NCI-H446 treated with DMSO at 0.1 percent for 48 hours (cell line): ENCODE results near the gene WNT7B.

Source experiments
- DNase-seq: peaks from one replicate; lab custom pipeline; 2025; lab: John Stamatoyannopoulos, UW

WNT7B gene

GRCh38 chr22:45927059-45927458, 49.9 kb downstream of the WNT7B start:
- DNase-seq, result no peak

- DNase-seq, result no peak
Observed at GRCh38 chr22:45926433-45926832, 50.5 kb downstream of the WNT7B start.

DNA sequence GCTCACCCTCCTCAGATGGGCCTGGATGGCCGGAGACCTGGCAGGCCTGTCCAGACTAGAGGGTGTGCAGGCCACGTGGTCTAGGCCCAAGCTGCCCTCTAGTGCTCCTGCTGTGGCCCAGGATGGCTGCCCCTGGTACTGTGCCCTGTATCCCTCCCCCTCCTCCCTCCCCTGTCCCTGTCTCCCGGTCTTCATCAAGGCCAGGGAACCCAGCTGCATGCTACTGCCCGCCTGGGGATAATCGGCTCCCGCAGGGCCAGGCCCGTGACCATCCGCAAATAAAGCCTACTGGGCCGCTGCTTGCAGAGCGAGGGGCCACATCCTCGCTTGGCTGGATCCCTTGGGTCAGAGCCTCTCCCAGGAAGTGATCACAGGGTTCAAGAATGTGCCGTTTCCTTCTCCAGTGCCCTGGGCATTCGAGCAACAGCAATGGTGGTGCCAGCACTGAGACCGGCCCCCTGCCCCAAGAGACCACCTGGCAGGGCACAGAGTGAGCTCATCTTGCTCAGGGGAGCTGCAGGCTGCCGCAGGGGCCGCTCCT, 51.1 kb downstream of the WNT7B start:
- DNase-seq, result no peak

GRCh38 chr22:45923835-45924234, 53.1 kb downstream of the WNT7B start:
- DNase-seq, result no peak

DNA sequence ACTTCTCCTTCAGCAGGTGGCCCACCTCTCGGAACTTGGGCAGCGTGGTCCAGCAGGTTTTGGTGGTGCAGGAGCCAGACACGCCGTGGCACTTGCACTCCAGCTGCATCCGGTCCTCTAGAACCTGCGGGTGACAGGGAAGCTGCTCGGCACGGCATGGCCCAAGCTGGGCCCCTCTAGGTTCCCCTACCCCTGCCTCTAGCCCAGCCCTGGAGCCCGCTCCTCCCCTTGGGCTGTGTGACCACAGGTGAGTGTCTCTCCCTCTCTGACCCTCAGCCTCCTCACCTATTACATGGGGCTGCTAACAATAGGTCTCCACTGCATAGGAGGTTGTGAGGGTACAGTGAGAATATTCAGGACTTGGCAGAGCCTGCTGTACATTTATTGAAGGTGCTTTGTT, 53.8 kb downstream of the WNT7B start:
- no peak for DNase-seq

GRCh38 chr22:45922661-45923060, 54.3 kb downstream of the WNT7B start:
- DNase-seq, result no peak

GRCh38 chr22:45922256-45922655, 54.7 kb downstream of the WNT7B start:
- DNase-seq, result no peak

GRCh38 chr22:45919504-45920286, 57.3 kb downstream of the WNT7B start:
- no peak for DNase-seq

DNA sequence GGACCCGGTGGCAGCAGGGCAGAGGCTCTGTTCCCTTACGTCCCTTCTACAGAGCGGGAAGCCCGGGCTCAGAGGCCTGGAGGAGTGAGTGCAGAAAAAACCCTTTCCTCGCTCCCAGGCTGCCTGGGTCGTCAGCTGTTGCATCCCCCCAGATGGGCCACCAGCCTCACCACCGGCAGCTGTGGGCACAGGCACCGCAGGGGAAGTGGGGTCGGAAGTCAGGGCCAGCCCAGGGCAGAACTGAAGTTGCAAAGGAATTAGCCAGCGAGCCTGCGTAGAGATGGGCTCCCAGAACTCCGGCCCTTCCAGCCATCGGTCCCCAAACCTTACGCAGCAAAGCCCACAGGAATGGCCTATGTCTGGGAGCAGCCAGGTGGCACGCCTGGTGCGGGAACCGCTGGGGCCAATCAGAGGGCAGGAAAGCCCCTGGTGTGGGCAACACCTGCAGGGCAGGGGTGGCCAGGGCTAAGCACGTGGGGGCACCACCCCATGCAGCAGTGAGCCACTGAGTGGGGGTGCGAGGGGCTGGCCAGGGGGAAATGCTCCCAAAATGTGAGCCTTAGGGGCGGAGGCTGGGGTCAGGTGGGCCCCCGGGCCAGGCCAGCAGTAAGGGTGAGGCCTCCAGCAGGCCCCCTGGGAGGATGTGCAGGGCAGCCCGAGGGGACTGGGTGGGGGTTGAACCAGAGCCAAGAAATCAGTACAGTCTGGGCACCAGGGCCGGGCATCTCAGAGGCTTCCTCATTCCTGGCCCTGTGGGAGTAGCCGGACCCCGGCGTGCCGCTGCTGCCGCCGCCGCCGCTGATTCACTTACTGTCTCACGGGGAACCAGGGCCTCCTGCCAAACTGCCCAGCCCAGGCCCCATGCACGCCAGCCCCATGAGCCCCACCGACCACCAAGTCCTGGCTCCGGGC, 58.2 kb downstream of the WNT7B start:
- DNase-seq, result no peak

DNA sequence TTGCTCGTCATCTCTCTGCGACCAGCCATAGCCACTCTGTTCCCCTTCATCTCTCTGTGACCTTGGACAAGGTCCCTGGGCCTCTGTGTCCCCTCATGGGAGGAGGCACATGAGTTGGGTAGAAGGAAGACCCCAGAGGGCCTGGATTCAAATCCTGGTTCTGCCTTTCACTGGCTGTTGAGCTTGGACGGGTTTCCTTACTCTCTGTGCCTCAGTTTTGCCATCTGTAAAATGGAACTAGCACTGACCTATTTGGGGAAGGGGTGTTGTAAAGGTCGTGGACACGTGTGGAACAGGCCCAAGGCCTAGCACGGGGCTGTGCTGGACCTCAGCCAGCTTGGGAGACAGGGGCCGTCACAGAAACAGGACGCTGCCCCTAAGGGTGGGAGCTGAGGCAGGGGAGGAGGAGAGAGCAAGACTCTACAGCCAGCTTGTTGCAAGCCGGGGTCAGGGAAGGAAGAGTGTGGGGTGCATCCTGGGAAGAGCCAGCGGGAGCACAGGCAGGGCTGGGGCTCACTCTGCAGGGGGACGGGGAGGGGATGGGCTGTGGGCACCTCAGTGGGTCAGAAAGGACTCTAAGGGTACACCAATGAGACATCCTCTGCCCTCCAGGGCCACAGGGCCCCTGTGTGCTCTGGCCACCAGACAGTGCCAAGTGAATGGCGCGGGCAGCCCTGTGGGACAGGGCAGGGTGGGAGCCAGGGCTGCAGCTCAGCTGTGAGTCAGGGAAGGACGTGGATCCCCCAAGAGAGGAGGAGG, 59.1 kb downstream of the WNT7B start:
- no peak for DNase-seq

GRCh38 chr22:45917146-45917545, 59.8 kb downstream of the WNT7B start:
- DNase-seq, result no peak

DNA sequence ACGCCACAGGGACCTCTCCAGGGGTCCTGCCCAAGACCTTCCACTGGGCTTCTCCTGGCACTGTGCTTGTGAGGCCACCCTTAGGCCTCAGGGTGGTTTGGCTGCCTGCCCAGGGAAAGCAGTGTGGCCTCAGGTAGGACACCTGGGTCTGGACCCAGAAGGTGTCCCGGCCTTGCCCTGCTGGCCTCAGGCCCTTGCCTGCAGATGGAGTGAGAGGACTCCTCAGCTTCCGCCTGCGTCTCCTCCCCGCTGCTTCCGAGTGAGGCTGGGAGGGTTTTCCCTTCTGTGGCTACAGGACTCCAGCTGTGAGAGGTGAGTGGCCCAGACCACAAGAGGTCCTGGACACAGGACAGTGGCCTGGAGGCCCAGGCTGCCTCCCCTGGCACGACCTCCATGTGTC, 60.4 kb downstream of the WNT7B start:
- no peak for DNase-seq

- DNase-seq, result no peak
Observed at GRCh38 chr22:45915841-45916240, 61.1 kb downstream of the WNT7B start.

- no peak for DNase-seq
Observed at GRCh38 chr22:45915151-45915550, 61.8 kb downstream of the WNT7B start.

DNA sequence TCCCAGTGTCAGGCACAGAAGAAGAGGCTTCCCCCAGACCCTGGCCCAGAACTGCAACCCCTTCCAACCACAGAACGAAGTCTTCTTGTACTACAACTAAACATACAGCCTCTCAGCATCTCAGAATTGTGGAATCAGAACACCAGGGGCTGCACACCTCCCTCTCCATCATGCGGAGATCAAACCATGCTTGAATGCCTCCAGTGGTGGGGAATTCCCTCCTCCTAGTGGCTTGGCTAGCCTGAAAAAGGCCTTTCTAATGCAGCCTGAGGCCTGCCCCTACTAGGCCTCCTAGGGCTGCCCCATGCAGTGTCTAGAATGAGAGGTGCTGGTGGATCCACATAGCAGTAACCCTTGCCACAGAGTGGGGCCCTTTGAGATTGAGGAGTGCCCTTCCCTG, 62.7 kb downstream of the WNT7B start:
- DNase-seq, result no peak

DNA sequence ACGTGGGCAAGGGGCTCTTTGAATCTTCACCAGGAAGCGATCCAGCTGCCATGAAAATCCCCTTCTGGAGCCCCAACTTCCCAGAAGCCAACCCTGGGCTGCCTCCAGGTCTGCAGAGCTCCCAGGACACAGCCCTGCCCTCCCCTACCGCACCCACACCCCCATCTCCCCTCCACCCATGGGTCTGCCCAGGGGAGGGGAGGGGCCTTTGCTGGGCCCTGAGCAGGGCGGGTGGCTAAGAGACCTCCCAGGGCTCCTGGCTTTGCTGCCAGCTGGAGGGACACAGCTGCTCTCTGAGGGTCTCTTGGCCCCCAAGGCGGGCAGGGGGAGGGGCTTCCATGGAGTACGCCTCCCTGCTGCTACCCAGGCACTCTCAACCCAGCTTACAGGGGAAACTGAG, 64.1 kb downstream of the WNT7B start:
- no peak for DNase-seq

DNA sequence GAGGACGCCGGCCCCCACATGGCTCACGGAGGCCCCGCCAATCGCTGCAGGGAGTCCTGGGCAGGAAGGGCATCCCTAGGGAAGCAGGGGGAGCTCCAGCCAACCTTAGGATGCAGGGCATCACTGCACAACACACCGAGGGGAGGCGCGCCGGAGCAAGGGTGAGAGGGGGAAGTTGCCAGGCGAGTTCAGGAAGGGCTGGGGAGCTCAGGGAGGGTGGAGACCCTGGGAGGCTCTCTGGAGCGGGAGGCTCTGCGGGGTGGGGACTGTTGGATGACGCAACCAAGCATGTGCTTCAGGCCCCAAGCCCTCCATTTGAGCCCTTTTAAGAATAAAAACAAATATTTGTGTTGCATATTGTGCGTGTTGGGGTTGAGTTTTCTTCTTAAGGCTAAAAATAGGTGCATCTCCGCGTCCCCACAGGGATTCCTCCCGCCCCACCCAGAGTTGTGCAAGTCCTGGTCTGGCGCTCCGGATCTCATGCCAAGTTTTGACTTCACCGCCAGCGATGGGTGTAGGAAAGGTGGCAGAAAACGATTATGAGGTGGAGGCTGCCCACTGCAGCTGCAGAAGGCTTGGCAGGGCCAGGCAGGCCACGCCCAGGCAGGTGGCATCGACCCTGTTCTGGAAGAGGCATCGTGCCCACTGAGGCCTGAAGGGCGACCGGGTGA, 65.2 kb downstream of the WNT7B start:
- no peak for DNase-seq

GRCh38 chr22:45910928-45911467, 66.0 kb downstream of the WNT7B start:
- DNase-seq, result no peak

- DNase-seq, result no peak
Observed at GRCh38 chr22:45908961-45909360, 68.0 kb downstream of the WNT7B start.

DNA sequence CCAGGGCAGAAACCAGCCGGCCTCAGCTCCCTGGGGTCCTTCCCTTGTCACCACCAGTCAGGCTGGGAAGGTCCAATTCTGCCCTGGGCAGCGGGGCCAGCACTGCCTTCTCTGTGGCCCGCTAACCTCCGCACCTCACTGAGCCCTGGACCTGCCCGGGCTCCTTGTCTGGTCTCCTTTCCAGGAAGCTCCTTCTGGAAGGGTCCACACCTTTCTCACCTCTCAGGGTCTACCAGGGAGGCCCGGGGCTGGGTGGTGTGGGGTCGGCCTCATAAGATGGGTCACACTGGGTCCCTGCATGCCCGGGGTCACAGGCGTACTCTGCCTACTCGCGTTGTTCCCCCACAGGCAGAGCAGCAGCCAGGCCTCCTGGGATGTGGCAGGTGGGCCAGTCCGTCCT, 69.0 kb downstream of the WNT7B start:
- DNase-seq, result no peak

DNA sequence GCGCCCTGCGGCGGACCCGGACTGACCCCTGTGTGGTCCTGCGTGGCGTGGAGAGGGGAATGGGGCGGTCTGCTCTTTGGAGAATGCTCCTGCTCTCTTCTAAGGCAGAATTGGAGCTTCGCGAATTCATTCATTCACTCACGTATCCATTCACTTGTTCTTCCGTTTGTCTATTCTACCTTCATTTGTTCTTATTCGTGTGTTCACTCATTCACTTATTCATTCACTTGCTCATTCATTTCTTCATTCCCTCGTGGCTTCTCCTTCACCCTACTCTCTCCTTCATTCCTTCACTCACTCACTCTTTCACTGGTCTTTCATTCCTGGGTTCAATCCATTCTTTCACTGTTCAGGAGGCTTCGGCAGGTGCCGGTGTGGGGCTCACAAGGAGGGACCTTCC, 69.6 kb downstream of the WNT7B start:
- no peak for DNase-seq
